ENCODE data around the gene ELN. TPM values are rescaled to one million over a fixed set of nuclear protein-coding genes. Genes with fewer than 3 reads are reported as not detected.

ELN gene
- total RNA-seq, 2 donors from 2014 or later, result 92.6 to 131 TPM

DNA sequence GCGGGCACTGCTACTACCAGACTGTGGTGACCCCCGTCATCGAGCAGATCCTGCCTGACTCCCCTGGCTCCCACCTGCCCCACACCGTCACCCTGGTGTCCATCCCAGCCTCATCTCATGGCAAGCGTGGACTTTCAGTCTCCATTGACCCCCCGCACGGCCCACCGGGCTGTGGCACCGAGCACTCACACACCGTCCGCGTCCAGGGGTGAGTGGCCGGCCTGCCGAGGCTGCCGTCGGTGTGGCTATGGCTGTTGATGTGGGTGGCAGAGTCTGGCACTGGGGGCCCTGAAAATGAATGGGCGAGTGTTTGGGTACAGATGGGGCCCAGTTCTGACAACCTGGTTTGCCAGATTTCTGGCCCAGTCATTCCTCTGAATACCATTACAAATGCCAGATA is 71.1 kb downstream of the ELN start:
- Histone ChIP-seq H3K4me3 (no peak overlapping the region), H3K27ac (no peak overlapping the region), H3K27me3 (no peaks in the 10 kb centered on the region), H3K36me3 (replicated peaks in 1 of 2; ENCODE audit: insufficient read depth in 1 of 2, low read depth in 2 of 2) (no peaks in the 10 kb centered on the region), H3K4me1 (peaks cover 18% of the 10 kb centered on the region), H3K9me3 (no peaks in the 10 kb centered on the region)
- TF ChIP-seq, protein P1, sequence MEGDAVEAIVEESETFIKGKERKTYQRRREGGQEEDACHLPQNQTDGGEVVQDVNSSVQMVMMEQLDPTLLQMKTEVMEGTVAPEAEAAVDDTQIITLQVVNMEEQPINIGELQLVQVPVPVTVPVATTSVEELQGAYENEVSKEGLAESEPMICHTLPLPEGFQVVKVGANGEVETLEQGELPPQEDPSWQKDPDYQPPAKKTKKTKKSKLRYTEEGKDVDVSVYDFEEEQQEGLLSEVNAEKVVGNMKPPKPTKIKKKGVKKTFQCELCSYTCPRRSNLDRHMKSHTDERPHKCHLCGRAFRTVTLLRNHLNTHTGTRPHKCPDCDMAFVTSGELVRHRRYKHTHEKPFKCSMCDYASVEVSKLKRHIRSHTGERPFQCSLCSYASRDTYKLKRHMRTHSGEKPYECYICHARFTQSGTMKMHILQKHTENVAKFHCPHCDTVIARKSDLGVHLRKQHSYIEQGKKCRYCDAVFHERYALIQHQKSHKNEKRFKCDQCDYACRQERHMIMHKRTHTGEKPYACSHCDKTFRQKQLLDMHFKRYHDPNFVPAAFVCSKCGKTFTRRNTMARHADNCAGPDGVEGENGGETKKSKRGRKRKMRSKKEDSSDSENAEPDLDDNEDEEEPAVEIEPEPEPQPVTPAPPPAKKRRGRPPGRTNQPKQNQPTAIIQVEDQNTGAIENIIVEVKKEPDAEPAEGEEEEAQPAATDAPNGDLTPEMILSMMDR (IDR thresholded peaks at IDR 0.05), result no peak
- no peak for TF ChIP-seq POLR2A (IDR thresholded peaks at IDR 0.05)
- ATAC-seq, result no peak
- 96 to 97% methylated on average over 12 to 17 of the region's 17 CpGs for WGBS, 2 donors
- DNase-seq, result no peak
- intact Hi-C loops (cut with DNase I), result no loop called here

DNA sequence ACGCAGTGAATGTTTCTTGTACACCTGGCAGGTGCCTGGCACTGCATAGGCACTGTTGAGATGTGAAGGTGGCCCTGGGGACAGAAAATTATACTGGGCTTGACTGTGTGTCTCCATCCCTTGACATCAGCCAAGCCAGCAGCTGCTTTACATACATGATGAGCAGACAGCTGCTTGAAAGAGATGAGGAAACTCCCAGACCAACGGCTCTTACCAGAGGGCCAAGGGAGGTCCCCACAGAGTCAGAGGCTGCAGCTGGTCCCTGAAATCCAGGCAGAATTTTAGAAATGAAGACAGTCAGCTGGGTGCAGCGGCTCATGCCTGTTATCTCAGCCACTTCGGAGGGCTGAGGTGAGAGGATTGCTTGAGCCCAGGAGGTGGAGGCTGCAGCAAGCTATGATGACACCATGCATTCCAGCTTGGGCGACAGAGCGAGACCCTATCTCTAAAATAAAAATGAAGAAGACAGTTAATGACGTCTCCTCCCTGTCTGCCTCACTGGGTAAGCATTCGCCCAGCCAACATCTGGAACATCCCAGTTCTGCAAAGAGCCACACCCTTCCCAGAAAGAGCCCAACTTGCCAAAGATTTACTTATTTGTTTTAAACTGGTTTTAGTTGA is 73.2 kb downstream of the ELN start:
- intact Hi-C loops (cut with DNase I), result no loop called here

DNA sequence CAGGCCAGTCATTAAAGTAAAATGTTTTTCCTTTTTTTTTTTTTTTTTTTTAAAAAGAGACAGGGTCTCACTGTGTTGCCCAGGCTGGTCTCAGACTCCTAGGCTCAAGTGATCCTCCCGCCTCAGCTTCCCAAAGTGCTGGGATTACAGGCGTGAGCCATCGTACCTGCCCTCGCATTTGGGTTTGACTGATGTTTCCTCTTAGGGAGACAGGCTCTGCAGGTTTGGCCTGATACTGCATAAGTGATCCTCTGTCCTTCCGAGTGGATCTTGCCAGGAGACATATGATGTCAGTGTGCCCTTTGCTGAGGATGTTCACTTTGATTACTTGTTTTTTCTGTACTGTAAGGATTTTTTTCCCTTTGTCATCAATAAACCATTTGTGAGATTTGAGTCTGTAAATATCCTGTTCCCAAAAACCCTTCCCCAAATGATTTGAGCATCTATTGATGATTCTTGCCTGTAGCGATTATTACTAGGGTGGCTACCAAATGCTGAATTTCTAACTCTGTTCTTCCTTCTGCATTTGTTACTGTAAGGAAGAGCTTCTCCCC is 75.3 kb downstream of the ELN start:
- 95 to 96% methylated on average over 6 of the region's 6 CpGs for WGBS, 2 donors
- ATAC-seq, result no peak
- TF ChIP-seq POLR2A (IDR thresholded peaks at IDR 0.05), result no peak
- no peak for DNase-seq
- Histone ChIP-seq H3K9me3 (no peaks in the 10 kb centered on the region), H3K36me3 (replicated peaks in 1 of 2; ENCODE audit: insufficient read depth in 1 of 2, low read depth in 2 of 2) (peaks cover 0 to 8% of the 10 kb centered on the region in 2 donors), H3K27me3 (no peaks in the 10 kb centered on the region), H3K4me1 (peaks cover 11% of the 10 kb centered on the region), H3K4me3 (no peak overlapping the region), H3K27ac (no peak overlapping the region)
- intact Hi-C loops (cut with DNase I), result no loop called here

More for the DNA sequence above, 73.2 kb downstream of the ELN start:
- peaks cover 0 to 4% of the 10 kb centered on the region in 2 donors for H3K36me3 ChIP-seq (replicated peaks in 1 of 2; ENCODE audit: insufficient read depth in 1 of 2, low read depth in 2 of 2)
- H3K4me3 ChIP-seq, result no peak overlapping the region
- 94% methylated on average over 7 to 8 of the region's 8 CpGs for WGBS, 2 donors
- peaks cover 11% of the 10 kb centered on the region for H3K4me1 ChIP-seq
- no peak overlapping the region for H3K27ac ChIP-seq
- DNase-seq (no peak), ATAC-seq (no peak)
- no peaks in the 10 kb centered on the region for H3K9me3 ChIP-seq
- no peak for TF ChIP-seq POLR2A (IDR thresholded peaks at IDR 0.05)
- TF ChIP-seq, protein P1 (IDR thresholded peaks at IDR 0.05), result no peak
- H3K27me3 ChIP-seq, result no peaks in the 10 kb centered on the region

DNA sequence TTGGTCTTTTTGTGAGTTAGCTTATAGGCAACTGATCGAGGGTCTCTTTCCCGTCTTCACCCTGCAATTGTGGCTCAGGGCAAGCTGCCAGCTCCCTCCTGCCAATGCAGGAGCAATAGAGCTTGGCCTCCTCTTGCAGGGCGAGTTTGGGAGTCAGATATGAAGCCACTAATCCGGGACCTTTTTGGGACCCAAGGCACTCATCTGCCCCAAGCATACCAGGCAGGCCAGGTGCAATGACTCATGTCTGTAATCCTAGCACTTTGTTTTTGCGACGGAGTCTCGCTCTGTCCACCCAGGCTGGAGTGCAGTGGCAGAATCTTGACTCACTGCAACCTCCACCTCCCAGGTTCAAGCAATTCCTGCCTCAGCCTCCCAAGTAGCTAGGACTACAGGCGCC is 76.7 kb downstream of the ELN start:
- Histone ChIP-seq H3K36me3 (replicated peaks in 1 of 2; ENCODE audit: insufficient read depth in 1 of 2, low read depth in 2 of 2) (peaks cover 0 to 8% of the 10 kb centered on the region in 2 donors), H3K27ac (no peak overlapping the region), H3K27me3 (no peaks in the 10 kb centered on the region), H3K4me3 (no peak overlapping the region), H3K4me1 (peaks cover 8% of the 10 kb centered on the region), H3K9me3 (no peaks in the 10 kb centered on the region)
- no peak for DNase-seq
- ATAC-seq, result no peak
- TF ChIP-seq POLR2A (IDR thresholded peaks at IDR 0.05), result no peak
- TF ChIP-seq, protein P1 (IDR thresholded peaks at IDR 0.05), result no peak
- intact Hi-C loops (cut with DNase I), result no loop called here
- WGBS, 2 donors, result 88% methylated on average over 5 to 8 of the region's 8 CpGs

DNA sequence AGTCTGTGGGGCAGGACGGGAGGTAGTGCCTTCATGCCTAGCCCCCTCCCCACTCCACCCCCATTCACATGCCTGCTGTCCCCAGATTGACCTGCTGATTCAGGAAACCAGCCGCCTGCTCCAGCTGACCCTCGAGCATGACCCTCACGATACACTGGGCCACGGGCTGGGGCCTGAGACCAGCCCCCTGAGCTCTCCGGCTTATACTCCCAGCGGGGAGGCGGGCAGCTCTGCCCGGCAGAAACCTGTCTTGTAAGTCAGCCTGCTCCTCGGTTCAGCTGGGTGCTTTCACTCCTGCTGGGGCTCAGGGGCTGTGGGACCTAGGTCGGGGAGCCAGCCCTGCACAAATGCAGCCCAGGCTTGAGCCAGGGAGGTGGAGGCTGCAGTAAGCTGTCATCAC is 78.0 kb downstream of the ELN start:
- no peaks in the 10 kb centered on the region for H3K27me3 ChIP-seq
- H3K9me3 ChIP-seq, result no peaks in the 10 kb centered on the region
- no peak for DNase-seq
- TF ChIP-seq, protein P1 (IDR thresholded peaks at IDR 0.05), result no peak
- no peak for ATAC-seq
- 90% methylated on average over 11 of the region's 11 CpGs; no CpG with 5 or more reads in 1 of the 2 donors for WGBS, 2 donors
- H3K4me3 ChIP-seq, result no peak overlapping the region
- H3K36me3 ChIP-seq (replicated peaks in 1 of 2; ENCODE audit: insufficient read depth in 1 of 2, low read depth in 2 of 2), result peaks cover 0 to 8% of the 10 kb centered on the region in 2 donors
- no peaks in the 10 kb centered on the region for H3K4me1 ChIP-seq
- intact Hi-C loops (cut with DNase I), result no loop called here
- no peak overlapping the region for H3K27ac ChIP-seq
